ENCODE results near the gene PRKD1.

Gene PRKD1

GRCh38 chr14:29815016-29815674 is 112.5 kb downstream of the PRKD1 start:
- no peaks in the 10 kb centered on the region for H3K36me3 ChIP-seq (ENCODE audit: control insufficient read depth in 2 of 2, insufficient read depth in 2 of 2, low read length in 2 of 2)
- no peak overlapping the region for H3K9ac ChIP-seq (ENCODE audit: low read length in 2 of 2)
- no peak overlapping the region for H3K27ac ChIP-seq (ENCODE audit: low read length)
- no peaks in the 10 kb centered on the region for H3K9me3 ChIP-seq (ENCODE audit: control insufficient read depth in 2 of 2, low read length in 2 of 2)
- H3K4me3 ChIP-seq (ENCODE audit: low read length in 2 of 2): no peak overlapping the region
- H3K27me3 ChIP-seq (ENCODE audit: control insufficient read depth in 1 of 2, insufficient read depth in 2 of 2, low read length in 2 of 2): no peaks in the 10 kb centered on the region
- peaks cover 4% of the 10 kb centered on the region for H3K4me1 ChIP-seq (ENCODE audit: control insufficient read depth, insufficient read depth, low read length)

GRCh38 chr14:29814156-29815015 is 113.3 kb downstream of the PRKD1 start:
- H3K9ac ChIP-seq (ENCODE audit: low read length in 2 of 2): no peak overlapping the region
- H3K36me3 ChIP-seq (ENCODE audit: control insufficient read depth in 2 of 2, insufficient read depth in 2 of 2, low read length in 2 of 2): no peaks in the 10 kb centered on the region
- no peaks in the 10 kb centered on the region for H3K9me3 ChIP-seq (ENCODE audit: control insufficient read depth in 2 of 2, low read length in 2 of 2)
- H3K4me3 ChIP-seq (ENCODE audit: low read length in 2 of 2): no peak overlapping the region
- no peak overlapping the region for H3K27ac ChIP-seq (ENCODE audit: low read length)
- H3K27me3 ChIP-seq (ENCODE audit: control insufficient read depth in 1 of 2, insufficient read depth in 2 of 2, low read length in 2 of 2): no peaks in the 10 kb centered on the region
- peaks cover 4% of the 10 kb centered on the region for H3K4me1 ChIP-seq (ENCODE audit: control insufficient read depth, insufficient read depth, low read length)

GRCh38 chr14:29810682-29811081 is 117.0 kb downstream of the PRKD1 start:
- Histone ChIP-seq H3K36me3 (ENCODE audit: control insufficient read depth in 2 of 2, insufficient read depth in 2 of 2, low read length in 2 of 2) (no peaks in the 10 kb centered on the region), H3K4me3 (ENCODE audit: low read length in 2 of 2) (no peak overlapping the region), H3K9me3 (ENCODE audit: control insufficient read depth in 2 of 2, low read length in 2 of 2) (no peaks in the 10 kb centered on the region), H3K27me3 (ENCODE audit: control insufficient read depth in 1 of 2, insufficient read depth in 2 of 2, low read length in 2 of 2) (no peaks in the 10 kb centered on the region), H3K4me1 (ENCODE audit: control insufficient read depth, insufficient read depth, low read length) (peaks cover 4% of the 10 kb centered on the region), H3K9ac (ENCODE audit: low read length in 2 of 2) (no peak overlapping the region), H3K27ac (ENCODE audit: low read length) (no peak overlapping the region)

- no peak overlapping the region for H3K27ac ChIP-seq (ENCODE audit: low read length)
Measured at GRCh38 chr14:29810064-29810463, 117.6 kb downstream of the PRKD1 start.

GRCh38 chr14:29806124-29806517 is 121.5 kb downstream of the PRKD1 start:
- no peaks in the 10 kb centered on the region for H3K9me3 ChIP-seq (ENCODE audit: control insufficient read depth in 2 of 2, low read length in 2 of 2)
- peaks cover 2% of the 10 kb centered on the region for H3K4me1 ChIP-seq (ENCODE audit: control insufficient read depth, insufficient read depth, low read length)

More at GRCh38 chr14:29810064-29810463, 117.6 kb downstream of the PRKD1 start:
- Histone ChIP-seq H3K4me3 (ENCODE audit: low read length in 2 of 2) (no peak overlapping the region), H3K27me3 (ENCODE audit: control insufficient read depth in 1 of 2, insufficient read depth in 2 of 2, low read length in 2 of 2) (no peaks in the 10 kb centered on the region), H3K9me3 (ENCODE audit: control insufficient read depth in 2 of 2, low read length in 2 of 2) (no peaks in the 10 kb centered on the region), H3K36me3 (ENCODE audit: control insufficient read depth in 2 of 2, insufficient read depth in 2 of 2, low read length in 2 of 2) (no peaks in the 10 kb centered on the region), H3K4me1 (ENCODE audit: control insufficient read depth, insufficient read depth, low read length) (peaks cover 4% of the 10 kb centered on the region), H3K9ac (ENCODE audit: low read length in 2 of 2) (no peak overlapping the region)

GRCh38 chr14:29805415-29806123 is 122.1 kb downstream of the PRKD1 start:
- H3K27ac ChIP-seq (ENCODE audit: low read length): no peak overlapping the region
- H3K4me1 ChIP-seq (ENCODE audit: control insufficient read depth, insufficient read depth, low read length): no peaks in the 10 kb centered on the region
- H3K9me3 ChIP-seq (ENCODE audit: control insufficient read depth in 2 of 2, low read length in 2 of 2): no peaks in the 10 kb centered on the region
- H3K4me3 ChIP-seq (ENCODE audit: low read length in 2 of 2): no peak overlapping the region
- H3K9ac ChIP-seq (ENCODE audit: low read length in 2 of 2): no peak overlapping the region
- no peaks in the 10 kb centered on the region for H3K36me3 ChIP-seq (ENCODE audit: control insufficient read depth in 2 of 2, insufficient read depth in 2 of 2, low read length in 2 of 2)
- H3K27me3 ChIP-seq (ENCODE audit: control insufficient read depth in 1 of 2, insufficient read depth in 2 of 2, low read length in 2 of 2): no peaks in the 10 kb centered on the region

More at GRCh38 chr14:29806124-29806517, 121.5 kb downstream of the PRKD1 start:
- H3K4me3 ChIP-seq (ENCODE audit: low read length in 2 of 2): no peak overlapping the region
- no peaks in the 10 kb centered on the region for H3K36me3 ChIP-seq (ENCODE audit: control insufficient read depth in 2 of 2, insufficient read depth in 2 of 2, low read length in 2 of 2)
- H3K27ac ChIP-seq (ENCODE audit: low read length): no peak overlapping the region
- no peak overlapping the region for H3K9ac ChIP-seq (ENCODE audit: low read length in 2 of 2)
- H3K27me3 ChIP-seq (ENCODE audit: control insufficient read depth in 1 of 2, insufficient read depth in 2 of 2, low read length in 2 of 2): no peaks in the 10 kb centered on the region

GRCh38 chr14:29804481-29805266 is 123.0 kb downstream of the PRKD1 start:
- Histone ChIP-seq H3K9me3 (ENCODE audit: control insufficient read depth in 2 of 2, low read length in 2 of 2) (no peaks in the 10 kb centered on the region), H3K9ac (ENCODE audit: low read length in 2 of 2) (no peak overlapping the region), H3K27ac (ENCODE audit: low read length) (no peak overlapping the region), H3K27me3 (ENCODE audit: control insufficient read depth in 1 of 2, insufficient read depth in 2 of 2, low read length in 2 of 2) (no peaks in the 10 kb centered on the region), H3K36me3 (ENCODE audit: control insufficient read depth in 2 of 2, insufficient read depth in 2 of 2, low read length in 2 of 2) (no peaks in the 10 kb centered on the region), H3K4me1 (ENCODE audit: control insufficient read depth, insufficient read depth, low read length) (no peaks in the 10 kb centered on the region), H3K4me3 (ENCODE audit: low read length in 2 of 2) (no peak overlapping the region)

GRCh38 chr14:29803045-29803444 is 124.6 kb downstream of the PRKD1 start:
- Histone ChIP-seq H3K9ac (ENCODE audit: low read length in 2 of 2) (no peak overlapping the region), H3K27ac (ENCODE audit: low read length) (no peak overlapping the region), H3K27me3 (ENCODE audit: control insufficient read depth in 1 of 2, insufficient read depth in 2 of 2, low read length in 2 of 2) (no peaks in the 10 kb centered on the region), H3K4me1 (ENCODE audit: control insufficient read depth, insufficient read depth, low read length) (no peaks in the 10 kb centered on the region), H3K4me3 (ENCODE audit: low read length in 2 of 2) (no peak overlapping the region), H3K36me3 (ENCODE audit: control insufficient read depth in 2 of 2, insufficient read depth in 2 of 2, low read length in 2 of 2) (no peaks in the 10 kb centered on the region), H3K9me3 (ENCODE audit: control insufficient read depth in 2 of 2, low read length in 2 of 2) (no peaks in the 10 kb centered on the region)

GRCh38 chr14:29802211-29802610 is 125.4 kb downstream of the PRKD1 start:
- no peaks in the 10 kb centered on the region for H3K27me3 ChIP-seq (ENCODE audit: control insufficient read depth in 1 of 2, insufficient read depth in 2 of 2, low read length in 2 of 2)

GRCh38 chr14:29800961-29801360 is 126.7 kb downstream of the PRKD1 start:
- H3K4me3 ChIP-seq (ENCODE audit: low read length in 2 of 2): no peak overlapping the region

More at GRCh38 chr14:29802211-29802610, 125.4 kb downstream of the PRKD1 start:
- no peak overlapping the region for H3K9ac ChIP-seq (ENCODE audit: low read length in 2 of 2)
- no peaks in the 10 kb centered on the region for H3K9me3 ChIP-seq (ENCODE audit: control insufficient read depth in 2 of 2, low read length in 2 of 2)
- no peak overlapping the region for H3K4me3 ChIP-seq (ENCODE audit: low read length in 2 of 2)
- H3K27ac ChIP-seq (ENCODE audit: low read length): no peak overlapping the region
- no peaks in the 10 kb centered on the region for H3K36me3 ChIP-seq (ENCODE audit: control insufficient read depth in 2 of 2, insufficient read depth in 2 of 2, low read length in 2 of 2)
- H3K4me1 ChIP-seq (ENCODE audit: control insufficient read depth, insufficient read depth, low read length): no peaks in the 10 kb centered on the region

More at GRCh38 chr14:29800961-29801360, 126.7 kb downstream of the PRKD1 start:
- H3K9ac ChIP-seq (ENCODE audit: low read length in 2 of 2): no peak overlapping the region
- H3K4me1 ChIP-seq (ENCODE audit: control insufficient read depth, insufficient read depth, low read length): no peaks in the 10 kb centered on the region
- no peaks in the 10 kb centered on the region for H3K36me3 ChIP-seq (ENCODE audit: control insufficient read depth in 2 of 2, insufficient read depth in 2 of 2, low read length in 2 of 2)
- no peaks in the 10 kb centered on the region for H3K27me3 ChIP-seq (ENCODE audit: control insufficient read depth in 1 of 2, insufficient read depth in 2 of 2, low read length in 2 of 2)
- no peaks in the 10 kb centered on the region for H3K9me3 ChIP-seq (ENCODE audit: control insufficient read depth in 2 of 2, low read length in 2 of 2)
- H3K27ac ChIP-seq (ENCODE audit: low read length): no peak overlapping the region

Data from stomach smooth muscle (tissue), 2 donors.